ENCODE measurements around the gene SEC24C. TPM values are rescaled to one million over a fixed set of nuclear protein-coding genes. Genes with fewer than 3 reads are reported as not detected.
"Not testable (repeated sequence)": the region's sequence is repeated elsewhere in the genome, so short reads cannot be mapped to it uniquely, and the experiment has no call there.

SEC24C gene
- total RNA-seq, 1 experiment from 2014 or later, result 40.3 TPM

- DNase-seq (ENCODE audit: low read depth), result no peak
These were observed 49.3 kb downstream of the SEC24C start for GRCh38 chr10:73793456-73793855.

- DNase-seq (ENCODE audit: low read depth), result not testable (repeated sequence)
These were observed 51.3 kb downstream of the SEC24C start for GRCh38 chr10:73795491-73795890.

DNA sequence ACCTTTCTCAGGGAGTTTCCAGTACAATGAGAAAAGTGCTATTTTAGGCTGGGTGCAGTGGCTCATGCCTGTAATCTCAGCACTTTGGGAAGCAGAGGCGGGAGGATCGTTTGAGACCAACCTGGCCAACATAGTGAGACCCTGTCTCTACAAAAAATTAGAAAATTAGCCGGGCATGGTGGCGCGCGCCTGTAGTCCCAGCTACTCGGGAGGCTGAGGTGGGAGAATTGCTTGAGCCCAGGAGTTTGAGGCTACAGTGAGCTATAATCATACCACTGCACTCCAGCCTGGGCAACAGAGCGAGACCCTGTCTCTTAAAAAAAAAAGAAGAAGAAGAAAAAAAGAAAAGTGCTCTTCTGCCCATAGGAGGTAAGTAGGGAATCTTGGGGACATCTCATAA, 51.9 kb downstream of the SEC24C start:
- DNase-seq (ENCODE audit: low read depth), result not testable (repeated sequence)

GRCh38 chr10:73796766-73797165, 52.6 kb downstream of the SEC24C start:
- DNase-seq (ENCODE audit: low read depth), result no peak

DNA sequence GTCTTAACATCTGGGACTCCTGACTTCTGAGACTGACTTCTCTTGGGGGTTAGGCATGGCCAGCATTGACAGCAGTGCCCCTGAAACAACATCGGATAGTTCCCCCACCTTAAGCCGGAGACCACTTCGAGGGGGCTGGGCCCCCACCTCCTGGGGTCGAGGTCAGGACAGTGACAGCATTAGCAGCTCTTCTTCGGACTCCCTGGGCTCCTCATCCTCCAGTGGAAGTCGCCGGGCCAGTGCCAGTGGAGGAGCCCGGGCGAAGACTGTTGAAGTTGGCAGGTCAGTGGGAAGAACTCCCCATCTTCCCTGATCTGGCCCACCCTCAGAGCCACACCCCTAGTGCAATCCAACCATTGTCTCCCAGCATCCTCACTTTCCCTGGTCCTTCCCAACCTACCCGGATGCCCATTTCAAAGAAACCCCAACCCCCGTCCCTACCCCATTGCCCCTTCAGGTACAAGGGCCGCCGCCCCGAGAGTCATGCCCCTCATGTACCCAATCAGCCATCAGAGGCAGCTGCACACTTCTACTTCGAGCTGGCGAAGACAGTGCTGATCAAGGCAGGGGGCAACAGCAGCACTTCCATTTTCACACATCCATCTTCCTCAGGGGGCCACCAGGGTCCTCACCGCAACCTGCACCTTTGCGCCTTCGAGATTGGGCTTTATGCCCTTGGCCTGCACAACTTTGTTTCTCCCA, 53.3 kb downstream of the SEC24C start:
- no peak for DNase-seq (ENCODE audit: low read depth)

DNA sequence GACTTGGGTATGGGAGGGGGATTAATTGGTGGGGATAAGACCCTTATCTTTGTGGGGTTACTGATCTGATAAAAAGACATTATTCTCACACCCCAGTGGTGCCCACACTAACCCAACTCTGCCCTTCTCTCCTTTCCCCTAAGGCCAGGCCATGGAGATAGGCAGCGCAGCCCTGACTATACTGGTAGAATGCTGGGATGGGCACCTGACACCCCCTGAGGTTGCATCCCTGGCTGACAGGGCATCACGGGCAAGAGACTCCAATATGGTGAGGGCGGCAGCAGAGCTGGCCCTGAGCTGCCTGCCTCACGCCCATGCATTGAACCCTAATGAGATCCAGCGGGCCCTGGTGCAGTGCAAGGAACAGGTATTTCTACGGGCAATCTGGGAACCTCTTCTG, 53.9 kb downstream of the SEC24C start:
- DNase-seq (ENCODE audit: low read depth), result no peak

DNA sequence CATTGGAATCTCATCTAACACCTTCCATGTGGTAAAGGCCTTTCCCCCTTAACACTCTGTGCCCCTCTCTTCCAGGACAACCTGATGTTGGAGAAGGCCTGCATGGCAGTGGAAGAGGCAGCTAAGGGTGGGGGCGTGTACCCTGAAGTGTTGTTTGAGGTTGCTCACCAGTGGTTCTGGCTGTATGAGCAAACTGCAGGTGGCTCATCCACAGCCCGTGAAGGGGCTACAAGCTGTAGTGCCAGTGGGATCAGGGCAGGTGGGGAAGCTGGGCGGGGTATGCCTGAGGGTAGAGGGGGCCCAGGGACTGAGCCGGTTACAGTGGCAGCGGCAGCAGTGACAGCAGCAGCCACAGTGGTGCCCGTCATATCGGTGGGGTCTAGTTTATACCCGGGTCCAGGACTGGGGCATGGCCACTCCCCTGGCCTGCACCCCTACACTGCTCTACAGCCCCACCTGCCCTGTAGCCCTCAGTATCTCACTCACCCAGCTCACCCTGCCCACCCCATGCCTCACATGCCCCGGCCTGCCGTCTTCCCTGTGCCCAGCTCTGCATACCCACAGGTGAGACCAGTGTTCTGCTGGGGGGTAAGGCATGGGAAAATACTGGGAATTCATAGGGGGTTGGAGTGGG, 54.9 kb downstream of the SEC24C start:
- no peak for DNase-seq (ENCODE audit: low read depth)

- no peak for DNase-seq (ENCODE audit: low read depth)
These were observed 55.9 kb downstream of the SEC24C start for GRCh38 chr10:73799899-73800559.

GRCh38 chr10:73800560-73801252, 56.5 kb downstream of the SEC24C start:
- no peak for DNase-seq (ENCODE audit: low read depth)

DNA sequence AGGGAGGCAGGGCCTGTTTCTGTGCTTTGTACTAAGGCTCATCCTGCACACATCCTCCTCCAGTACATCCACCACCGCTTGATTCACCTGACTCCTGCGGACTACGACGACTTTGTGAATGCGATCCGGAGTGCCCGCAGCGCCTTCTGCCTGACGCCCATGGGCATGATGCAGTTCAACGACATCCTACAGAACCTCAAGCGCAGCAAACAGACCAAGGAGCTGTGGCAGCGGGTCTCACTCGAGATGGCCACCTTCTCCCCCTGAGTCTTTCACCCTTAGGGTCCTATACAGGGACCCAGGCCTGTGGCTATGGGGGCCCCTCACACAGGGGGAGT, 57.0 kb downstream of the SEC24C start:
- no peak for DNase-seq (ENCODE audit: low read depth)

DNA sequence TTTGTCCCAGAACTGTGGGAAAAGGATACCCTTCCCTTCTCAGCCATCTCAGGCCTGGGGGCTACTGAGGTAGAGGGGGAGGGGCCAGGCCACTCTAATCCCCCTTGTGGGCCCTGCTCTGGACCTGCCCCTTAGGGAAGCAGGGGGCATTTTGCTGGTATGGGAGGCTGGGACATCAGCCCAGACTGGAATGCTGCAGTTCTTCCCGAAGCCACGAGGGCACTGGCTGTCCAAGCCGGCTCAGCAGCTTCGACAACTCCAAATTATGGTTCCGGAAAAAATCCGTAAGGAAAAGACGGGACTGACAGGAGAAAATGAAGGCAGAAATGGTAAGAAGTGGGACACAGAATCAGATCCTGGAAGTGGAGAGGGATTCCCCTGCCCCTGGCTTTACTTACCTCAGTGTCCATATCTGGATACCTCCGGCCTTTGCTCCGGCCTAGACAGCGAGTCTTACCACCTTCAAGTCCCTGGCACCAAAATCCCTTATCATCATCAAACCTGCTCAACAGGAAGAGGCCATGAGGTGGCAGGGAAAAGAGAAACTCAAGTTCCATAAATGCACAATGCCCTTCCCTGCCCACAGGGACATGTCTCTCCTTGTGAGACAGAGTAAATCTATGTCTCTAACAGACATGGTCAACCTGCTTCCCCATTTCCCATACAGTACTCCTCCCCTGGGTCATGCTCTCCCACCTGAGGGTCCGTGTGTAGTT, 58.3 kb downstream of the SEC24C start:
- DNase-seq (ENCODE audit: low read depth), result no peak

DNA sequence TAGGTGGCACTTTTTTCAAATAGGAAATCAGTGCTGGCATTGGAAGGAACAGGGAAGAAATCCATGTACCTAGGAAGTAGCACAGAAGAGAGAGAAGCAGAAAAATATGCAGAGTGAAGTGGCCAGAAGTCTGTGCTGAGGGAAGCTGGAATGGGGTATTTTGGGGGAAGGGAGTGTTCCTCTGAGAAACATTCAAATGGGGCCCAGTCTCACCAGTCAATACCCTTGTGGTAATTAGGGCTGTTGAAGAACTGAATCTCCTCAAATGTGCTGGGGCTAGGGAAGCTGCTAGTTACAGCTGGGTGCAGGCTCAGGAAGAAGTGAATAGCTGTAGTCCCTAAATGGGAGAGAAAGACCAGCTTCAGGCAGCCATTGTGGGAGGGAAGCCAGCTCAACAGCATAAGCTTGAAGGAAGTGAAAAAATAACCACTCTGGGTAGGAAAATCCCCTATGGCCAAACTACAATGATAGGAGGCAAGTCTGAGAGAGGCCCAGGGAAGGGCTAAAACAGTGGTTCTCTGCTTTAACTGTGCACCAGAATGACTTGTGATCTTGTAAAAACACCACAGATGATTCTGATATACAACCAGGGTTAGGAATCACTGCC, 59.6 kb downstream of the SEC24C start:
- no peak for DNase-seq (ENCODE audit: low read depth)

DNA sequence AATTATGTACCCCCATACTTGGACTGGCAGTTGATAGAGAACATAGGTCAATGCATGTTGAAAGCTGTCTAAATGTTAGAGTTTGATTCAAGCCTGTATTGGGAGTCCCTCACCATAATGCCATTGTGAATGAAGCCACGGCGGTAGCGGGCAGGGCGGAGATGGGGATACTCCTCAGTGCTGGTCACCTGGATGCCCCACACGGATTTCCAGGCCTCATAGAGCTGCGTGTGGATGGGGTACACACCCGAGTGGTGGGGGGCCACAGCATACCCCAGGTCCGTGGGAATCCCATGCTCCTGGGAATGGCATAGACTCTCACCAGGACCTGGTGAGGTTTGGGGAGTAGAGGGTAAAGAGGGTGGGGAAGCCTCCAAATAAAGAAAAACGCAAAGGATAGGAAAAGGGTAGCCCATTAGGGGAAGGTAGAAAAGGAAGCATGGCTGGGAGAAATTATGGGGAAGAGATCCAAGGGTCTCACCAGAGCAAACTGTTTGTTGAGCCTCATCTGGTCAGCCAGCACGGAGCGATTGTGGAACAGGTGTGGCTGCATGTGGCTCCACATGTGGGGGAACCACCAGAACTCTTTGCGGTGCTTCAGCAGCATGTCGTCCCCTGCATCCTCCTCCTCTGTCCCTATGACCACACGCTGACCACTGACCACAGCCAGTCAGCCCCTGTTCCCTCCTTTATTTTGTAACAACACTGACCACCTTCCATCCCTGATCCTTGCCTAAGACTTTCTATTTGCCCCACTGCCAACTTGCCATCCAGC, 62.2 kb downstream of the SEC24C start:
- no peak for DNase-seq (ENCODE audit: low read depth)

DNA sequence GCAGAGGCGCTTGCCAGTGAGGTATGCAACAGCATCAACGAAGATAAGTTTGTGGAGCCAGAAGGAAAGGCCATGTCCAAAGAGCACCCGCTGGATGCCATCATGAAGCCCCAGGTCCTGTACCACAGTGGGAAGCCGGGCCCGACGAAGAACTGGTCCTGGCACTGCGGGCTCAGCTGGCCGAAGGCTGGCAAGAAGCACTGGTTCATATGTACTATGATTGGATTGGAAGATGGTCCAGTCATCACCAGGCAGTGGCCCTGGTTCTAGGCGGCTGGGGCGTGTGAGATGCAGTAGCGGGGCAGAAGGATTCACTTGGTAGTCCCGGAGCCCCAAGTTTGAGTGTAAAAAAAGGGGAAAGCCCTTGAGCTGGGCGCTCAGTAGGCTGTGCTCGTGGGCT, 63.3 kb downstream of the SEC24C start:
- no peak for DNase-seq (ENCODE audit: low read depth)

- no peak for DNase-seq (ENCODE audit: low read depth)
These were observed 64.0 kb downstream of the SEC24C start for GRCh38 chr10:73808021-73808815.

- DNase-seq (ENCODE audit: low read depth), result no peak
These were observed 65.1 kb downstream of the SEC24C start for GRCh38 chr10:73809061-73809818.

DNA sequence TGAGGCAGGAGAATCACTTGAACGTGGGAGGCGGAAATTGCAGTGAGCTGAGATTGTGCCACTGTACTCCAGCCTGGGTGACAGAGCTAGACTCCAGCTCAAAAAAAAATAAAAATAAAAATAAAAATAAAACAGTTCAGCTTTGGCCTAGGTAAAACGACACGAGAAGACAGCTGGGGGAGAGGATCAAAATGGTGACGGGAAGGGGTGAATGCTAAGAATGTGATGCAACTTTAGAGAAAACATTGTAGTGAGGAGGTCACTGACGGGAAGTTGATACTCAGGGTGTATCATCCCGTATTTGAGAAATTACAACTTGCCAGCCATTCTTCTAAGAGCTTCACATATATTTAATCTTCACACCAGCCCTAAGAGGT, 66.2 kb downstream of the SEC24C start:
- no peak for DNase-seq (ENCODE audit: low read depth)

GRCh38 chr10:73810735-73811465, 66.7 kb downstream of the SEC24C start:
- DNase-seq (ENCODE audit: low read depth), result peak; percentile 21

DNA sequence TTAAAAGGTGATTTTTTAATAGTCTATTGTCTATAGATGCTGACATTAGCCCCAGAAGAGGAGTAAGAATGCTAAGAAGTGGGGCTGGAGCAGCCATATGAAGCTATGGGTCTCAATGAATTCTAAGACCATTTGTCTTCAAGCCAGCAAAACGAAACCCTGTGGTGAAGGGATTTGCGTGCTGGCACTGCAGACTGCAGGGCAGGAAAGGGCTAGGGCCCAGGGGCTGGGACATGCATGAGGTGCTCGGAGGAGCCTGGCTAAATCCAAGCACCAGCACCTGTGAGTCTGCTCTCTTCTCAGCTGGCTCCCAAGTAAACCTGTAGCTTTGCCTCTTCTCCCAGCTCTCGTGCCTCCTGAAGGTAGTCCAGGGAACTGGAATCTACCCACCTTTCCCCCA, 68.5 kb downstream of the SEC24C start:
- DNase-seq (ENCODE audit: low read depth), result no peak
